ENCODE results near the gene SULT1C2. TPM values are rescaled to one million over a fixed set of nuclear protein-coding genes. Genes with fewer than 3 reads are reported as not detected.
"Not testable (repeated sequence)": the region's sequence is repeated elsewhere in the genome, so short reads cannot be mapped to it uniquely, and the experiment has no call there.

SULT1C2 gene
- polyA plus RNA-seq, 2 of the 4 experiments (the other 2 are of a cell fraction) = 0.36 to 0.56 TPM

- FAIRE-seq (no peak), DNase-seq (ENCODE audit: low read depth in 1 of 2, low spot score in 1 of 2) (no peak), ATAC-seq (peak in 1 of 2 experiments; percentile 44; a peak in 2 of 6 replicates)
- Histone ChIP-seq H3K4me1 (peaks cover 2% of the 10 kb centered on the region; the same call in 1 of the 3 replicates), H3K4me3 (no peak overlapping the region), H3K4me2 (no peak overlapping the region), H3K27ac (no peak overlapping the region; a peak in 1 of 6 replicates), H3K9me3 (no peaks in the 10 kb centered on the region)
- TF ChIP-seq RNF2 (IDR thresholded peaks at IDR 0.05; ENCODE audit: borderline replicate concordance, low read depth) (no peak), E2F6 (IDR thresholded peaks at IDR 0.05; ENCODE audit: borderline replicate concordance, low read depth) (no peak), CBX8 (IDR thresholded peaks at IDR 0.05) (no peak), CTCF (IDR thresholded peaks at IDR 0.05) (no peak), FOSL2 (IDR thresholded peaks at IDR 0.05) (no peak), FOSL2 (CRISPR knock-in tag; IDR thresholded peaks at IDR 0.05) (no peak), JUN (IDR thresholded peaks at IDR 0.05) (no peak), CHD2 (IDR thresholded peaks at IDR 0.05; ENCODE audit: low read length, partially characterized antibody) (no peak), MAX (IDR thresholded peaks at IDR 0.05) (no peak)
- ChIA-PET CTCF (interaction anchor here (1.7 kb wide), 1 partner anchor 228 kb away, joined by 5 read pairs; no protein-coding TSS in a partner anchor), POLR2A (no interaction called here)
- WGBS (ENCODE audit: missing lambda C conversion rate) = 65% methylated on average over 2 of the region's 2 CpGs
These were observed 67.4 kb downstream of the SULT1C2 start for GRCh38 chr2:108355906-108356734.

- H3K4me3 ChIP-seq; POLR2A ChIA-PET; FAIRE-seq; H3K4me2 ChIP-seq; ATAC-seq; H3K27ac ChIP-seq; H3K9me3 ChIP-seq; DNase-seq (ENCODE audit: low read depth in 1 of 2, low spot score in 1 of 2): not testable (repeated sequence)
- CTCF ChIA-PET = interaction anchor here (0.7 to 1.7 kb wide), 3 partner anchors 9 to 277 kb away, joined by 3 to 5 read pairs (median 4); no protein-coding TSS in a partner anchor
- H3K4me1 ChIP-seq = peaks cover 23% of the 10 kb centered on the region
- 97% methylated on average over 1 of the region's 1 CpG for WGBS (ENCODE audit: missing lambda C conversion rate)
These were observed 70.6 kb downstream of the SULT1C2 start for GRCh38 chr2:108359336-108359735.

Other genes starting within 250 kb of the SULT1C2 start
- not detected in 2 replicates for gene SULT1C3, start 48.9 kb upstream of the SULT1C2 start, polyA plus RNA-seq (2011; rRNA removed)
- not detected in 3 replicates for gene SULT1C3, start 48.9 kb upstream of the SULT1C2 start, polyA plus RNA-seq (2017; fragmentation: RNase III; extraction: RNeasy Plus Mini Kit Qiagen cat#74134 plus additional on column Dnase treatment)
- 0.05 TPM in 2 replicates for gene SULT1C4, start 89.1 kb downstream of the SULT1C2 start, polyA plus RNA-seq (2011; rRNA removed)
- gene SULT1C4, start 89.1 kb downstream of the SULT1C2 start, polyA plus RNA-seq (2017; fragmentation: RNase III; extraction: RNeasy Plus Mini Kit Qiagen cat#74134 plus additional on column Dnase treatment) = not detected in 3 replicates
- gene GCC2, start 160.3 kb downstream of the SULT1C2 start, polyA plus RNA-seq (2011; rRNA removed) = 19.0 and 30.1 TPM in 2 replicates
- gene GCC2, start 160.3 kb downstream of the SULT1C2 start, polyA plus RNA-seq (2017; fragmentation: RNase III; extraction: RNeasy Plus Mini Kit Qiagen cat#74134 plus additional on column Dnase treatment) = 13.6 to 15.4 TPM (median 13.6 TPM) in 3 replicates
- 92.0 and 94.1 TPM in 2 replicates for gene LIMS1, start 245.6 kb downstream of the SULT1C2 start, polyA plus RNA-seq (2011; rRNA removed)
- 37.5 to 42.5 TPM (median 40.0 TPM) in 3 replicates for gene LIMS1, start 245.6 kb downstream of the SULT1C2 start, polyA plus RNA-seq (2017; fragmentation: RNase III; extraction: RNeasy Plus Mini Kit Qiagen cat#74134 plus additional on column Dnase treatment)